HG03571 (cell line): Measurements from ENCODE around the gene MAGT1.
"Not testable (repeated sequence)": the region's sequence is repeated elsewhere in the genome, so short reads cannot be mapped to it uniquely, and the experiment has no call there.

Experiments
- ATAC-seq: cut with Tn5 transposase; IDR thresholded peaks from one replicate; pipeline ENCODE4 v1.9.1; 2021; ENCODE audit not compliant: unreplicated experiment

The MAGT1 gene

GRCh38 chrX:77875372-77875771, 19.9 kb downstream of the MAGT1 start:
- ATAC-seq, result no peak

GRCh38 chrX:77831544-77831943, 63.7 kb downstream of the MAGT1 start:
- not testable (repeated sequence) for ATAC-seq

GRCh38 chrX:77821989-77822388, 73.2 kb downstream of the MAGT1 start:
- ATAC-seq, result not testable (repeated sequence)

- no peak for ATAC-seq
Measured at GRCh38 chrX:77820091-77820727, 75.0 kb downstream of the MAGT1 start.

- no peak for ATAC-seq
Measured at GRCh38 chrX:77814210-77814609, 81.0 kb downstream of the MAGT1 start.

- no peak for ATAC-seq
Measured at GRCh38 chrX:77802201-77802600, 93.0 kb downstream of the MAGT1 start.

- ATAC-seq, result no peak
Measured at GRCh38 chrX:77795124-77795523, 100.1 kb downstream of the MAGT1 start.

GRCh38 chrX:77793946-77794345, 101.3 kb downstream of the MAGT1 start:
- ATAC-seq, result no peak

GRCh38 chrX:77788050-77788449, 107.2 kb downstream of the MAGT1 start:
- ATAC-seq, result no peak

GRCh38 chrX:77786365-77786680, 108.9 kb downstream of the MAGT1 start:
- peak; percentile 14 for ATAC-seq

- peak; percentile 90 for ATAC-seq
Measured at GRCh38 chrX:77785486-77786364, 109.5 kb downstream of the MAGT1 start, which contains the start of gene ATRX. Gene ATRX, minus strand, starts transcription at chrX:77786216. Its CDS starts 215 bp downstream, at chrX:77786001.

- peak; percentile 51 for ATAC-seq
Measured at GRCh38 chrX:77779695-77780094, 115.5 kb downstream of the MAGT1 start.

GRCh38 chrX:77776659-77777058, 118.6 kb downstream of the MAGT1 start:
- ATAC-seq, result no peak
